HG03103 (cell line): ENCODE measurements around the gene WDR7.
"Not testable (repeated sequence)": the region's sequence is repeated elsewhere in the genome, so short reads cannot be mapped to it uniquely, and the experiment has no call there.

Experiments used
- ATAC-seq: cut with Tn5 transposase; IDR thresholded peaks from one replicate; pipeline ENCODE4 v1.9.1; 2021; ENCODE audit warnings: low read depth; ENCODE audit not compliant: unreplicated experiment

The WDR7 gene

GRCh38 chr18:56652802-56653201 lies 1.6 kb downstream of the WDR7 start:
- no peak for ATAC-seq

DNA sequence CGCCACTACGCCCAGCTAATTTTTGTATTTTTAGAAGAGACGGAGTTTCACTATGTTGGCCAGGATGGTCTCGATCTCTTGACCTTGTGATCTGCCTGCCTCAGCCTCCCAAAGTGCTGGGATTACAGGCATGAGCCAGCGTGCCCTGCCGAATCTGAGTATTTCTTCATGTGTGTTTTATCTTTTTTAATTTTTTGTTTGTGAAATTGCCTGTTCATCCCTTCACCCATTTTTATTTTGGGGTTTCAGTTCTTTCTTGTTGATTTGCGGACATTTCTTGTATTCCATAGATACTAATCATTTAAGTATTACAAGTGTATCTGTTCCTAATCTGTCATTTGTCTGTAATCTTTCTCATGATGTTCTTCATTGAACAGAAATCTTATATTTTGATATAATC lies 3.1 kb downstream of the WDR7 start:
- ATAC-seq = not testable (repeated sequence)

GRCh38 chr18:56658261-56658660 lies 7.1 kb downstream of the WDR7 start:
- ATAC-seq = no peak

DNA sequence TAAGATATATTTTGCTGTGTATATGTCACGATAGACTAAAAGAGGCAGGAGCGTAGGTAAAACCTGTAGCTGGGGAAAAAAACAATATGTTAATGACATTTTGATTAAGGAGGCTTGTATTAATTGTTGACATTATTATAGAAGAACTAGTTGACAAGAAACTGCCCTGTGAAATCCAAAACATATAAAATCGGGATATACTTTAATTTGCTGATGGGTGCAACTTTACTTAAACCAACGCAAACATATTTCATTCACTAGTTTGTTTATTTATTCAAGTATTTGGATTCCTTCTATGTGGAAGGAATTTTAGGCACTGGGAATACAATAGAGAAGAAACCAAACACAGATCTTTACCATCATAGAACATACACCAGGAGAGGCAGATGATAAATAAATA lies 8.0 kb downstream of the WDR7 start:
- ATAC-seq = no peak

GRCh38 chr18:56660655-56661054 lies 9.5 kb downstream of the WDR7 start:
- ATAC-seq = no peak

- ATAC-seq = no peak
Observed at GRCh38 chr18:56661360-56662062, 10.4 kb downstream of the WDR7 start.

DNA sequence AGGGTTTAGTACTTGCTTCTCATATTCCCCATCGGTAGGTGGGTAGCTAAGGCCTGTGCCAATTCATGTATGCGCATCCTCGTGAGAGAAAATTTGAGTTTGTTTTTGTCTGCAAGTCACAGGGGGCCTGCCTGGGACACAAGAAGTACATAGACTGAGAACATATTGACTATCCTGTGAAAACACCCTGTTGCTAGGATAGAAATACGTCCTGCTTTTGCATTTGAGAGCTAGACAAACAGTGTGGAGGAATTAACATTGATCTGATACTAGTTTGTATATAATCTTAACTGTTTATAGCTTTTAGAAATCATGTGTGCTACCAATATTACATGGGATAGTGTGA lies 10.9 kb downstream of the WDR7 start:
- ATAC-seq = no peak

- no peak for ATAC-seq
Observed at GRCh38 chr18:56662502-56662901, 11.3 kb downstream of the WDR7 start.

GRCh38 chr18:56662902-56663301 lies 11.7 kb downstream of the WDR7 start:
- no peak for ATAC-seq

DNA sequence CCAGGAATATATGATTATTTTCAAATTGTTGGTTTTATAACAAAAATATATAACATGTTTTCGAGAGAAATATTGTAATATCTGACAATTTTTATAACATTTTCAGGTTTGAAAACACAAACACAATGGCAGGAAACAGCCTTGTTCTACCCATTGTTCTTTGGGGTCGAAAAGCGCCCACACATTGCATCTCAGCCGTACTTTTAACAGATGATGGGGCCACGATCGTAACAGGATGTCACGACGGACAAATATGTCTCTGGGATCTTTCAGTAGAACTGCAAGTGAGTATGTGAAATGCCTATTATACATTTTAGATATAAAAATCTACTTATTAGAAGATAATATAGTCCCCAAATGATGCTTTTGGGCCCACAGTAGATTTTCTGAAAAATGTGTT lies 21.2 kb downstream of the WDR7 start:
- ATAC-seq = no peak

DNA sequence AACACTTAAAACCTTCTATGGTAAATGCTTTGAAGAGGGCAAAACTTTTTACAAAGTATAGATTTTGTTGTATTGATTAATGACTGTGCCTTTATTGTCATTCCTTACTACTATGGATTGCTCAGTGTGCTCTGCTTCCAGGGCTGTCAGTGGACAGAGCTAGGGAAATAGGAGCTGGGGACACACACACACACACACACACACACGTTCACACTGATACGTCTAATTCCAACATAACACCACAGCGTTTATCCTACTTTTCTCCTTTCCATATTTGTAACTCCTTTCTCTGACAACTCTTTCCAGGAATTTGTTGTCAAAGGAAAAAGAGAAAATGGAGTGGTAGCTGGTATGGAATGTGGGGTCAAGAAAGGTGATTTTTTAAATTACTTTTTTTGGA lies 21.8 kb downstream of the WDR7 start:
- ATAC-seq = no peak

GRCh38 chr18:56676639-56677038 lies 25.5 kb downstream of the WDR7 start:
- no peak for ATAC-seq

DNA sequence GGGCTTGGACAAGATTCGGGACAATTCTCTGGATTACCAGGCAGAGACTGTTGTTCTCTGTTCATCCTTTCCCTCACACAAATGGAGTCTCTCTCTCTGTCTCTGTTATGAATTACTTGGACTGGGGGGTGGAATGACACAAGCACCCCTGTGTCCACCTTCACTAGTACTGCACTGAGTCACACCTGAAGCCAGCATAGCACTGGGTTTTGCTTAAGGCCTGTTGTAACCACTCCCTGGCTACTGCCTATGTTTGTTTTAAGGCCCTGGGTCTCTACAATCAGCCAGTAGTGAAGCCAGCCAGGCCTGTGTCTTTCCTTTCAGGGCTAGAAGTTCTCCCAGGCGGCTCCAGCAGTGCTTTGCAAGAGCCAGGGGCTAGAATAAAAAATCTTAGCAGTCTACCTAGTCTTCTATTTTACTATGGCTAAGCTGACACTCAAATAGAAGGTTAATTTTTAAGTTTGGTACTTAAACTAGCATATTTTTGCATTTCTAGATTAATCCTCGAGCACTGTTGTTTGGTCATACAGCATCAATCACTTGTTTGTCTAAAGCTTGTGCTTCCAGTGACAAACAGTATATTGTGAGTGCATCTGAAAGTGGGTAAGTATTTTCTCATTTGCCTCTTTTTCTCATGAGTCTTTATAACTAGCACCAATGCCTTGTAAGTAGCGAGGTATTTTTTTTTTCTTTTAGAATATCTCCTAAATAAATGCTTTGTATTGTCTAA lies 27.8 kb downstream of the WDR7 start:
- ATAC-seq = no peak

GRCh38 chr18:56684277-56684676 lies 33.1 kb downstream of the WDR7 start:
- no peak for ATAC-seq

- no peak for ATAC-seq
Observed at GRCh38 chr18:56691530-56691929, 40.4 kb downstream of the WDR7 start.

- no peak for ATAC-seq
Observed at GRCh38 chr18:56696966-56697365, 45.8 kb downstream of the WDR7 start.

GRCh38 chr18:56702946-56703345 lies 51.8 kb downstream of the WDR7 start:
- no peak for ATAC-seq

DNA sequence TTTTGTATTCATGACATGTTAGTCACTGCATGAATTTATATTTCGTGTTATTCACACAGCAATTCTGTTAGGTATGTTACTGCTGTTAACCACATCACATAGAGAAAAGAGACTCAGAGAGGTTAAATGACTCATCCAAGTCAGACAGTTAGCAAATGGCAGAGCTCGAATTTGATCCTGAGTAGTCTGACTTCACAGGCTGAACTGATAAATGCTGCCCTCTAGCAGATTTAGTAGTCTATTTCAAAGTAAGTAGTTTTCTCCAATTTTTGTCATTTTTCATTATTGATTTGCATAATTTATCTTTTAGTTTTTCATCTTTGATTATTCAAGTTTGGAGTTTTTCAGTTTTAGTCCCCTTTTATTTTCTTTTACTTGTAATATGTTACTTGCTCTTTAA lies 58.3 kb downstream of the WDR7 start:
- ATAC-seq = peak; percentile 96

DNA sequence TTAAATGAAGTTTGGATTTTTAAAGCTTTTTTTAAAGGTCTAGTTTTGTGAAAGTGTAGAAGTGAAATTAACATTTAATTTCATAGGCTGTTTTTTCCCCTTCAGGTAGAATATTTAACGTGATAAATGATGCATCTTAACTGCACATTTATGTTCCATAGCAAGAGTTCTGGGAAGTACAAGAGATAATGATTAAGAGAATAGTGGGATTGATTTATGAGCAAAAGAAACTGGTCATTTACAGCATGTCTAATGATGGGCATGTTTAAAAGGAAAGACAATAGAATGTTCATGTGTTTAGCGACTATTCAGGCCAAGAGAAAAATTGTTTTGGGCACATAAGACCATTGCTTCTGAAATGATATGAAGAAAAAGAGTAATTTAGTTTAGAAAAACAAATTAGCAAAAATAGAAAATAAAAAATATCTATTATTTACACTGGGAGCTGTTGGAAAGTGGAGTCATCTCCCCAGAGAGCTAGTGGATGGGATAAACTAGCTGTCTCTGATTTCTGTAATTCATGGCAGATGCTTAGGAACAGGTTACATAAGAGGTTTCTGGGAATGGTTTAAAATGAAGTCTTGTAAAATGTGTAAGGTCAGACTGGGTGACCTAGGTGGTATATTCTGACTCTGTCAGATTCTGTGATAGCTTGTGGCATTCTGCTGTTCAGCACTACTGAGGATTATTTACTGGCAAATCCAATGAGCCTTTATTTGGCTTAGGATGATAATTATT lies 60.7 kb downstream of the WDR7 start:
- ATAC-seq = no peak

GRCh38 chr18:56712761-56713160 lies 61.6 kb downstream of the WDR7 start:
- ATAC-seq = no peak

GRCh38 chr18:56715121-56715520 lies 64.0 kb downstream of the WDR7 start:
- ATAC-seq = no peak

GRCh38 chr18:56716692-56717146 lies 65.6 kb downstream of the WDR7 start:
- no peak for ATAC-seq
